ENCODE data around the gene TRAM2. TPM values are rescaled to one million over a fixed set of nuclear protein-coding genes. Genes with fewer than 3 reads are reported as not detected.

The TRAM2 gene
- total RNA-seq, 1 donor from 2014 or later = 9.9 TPM

DNA sequence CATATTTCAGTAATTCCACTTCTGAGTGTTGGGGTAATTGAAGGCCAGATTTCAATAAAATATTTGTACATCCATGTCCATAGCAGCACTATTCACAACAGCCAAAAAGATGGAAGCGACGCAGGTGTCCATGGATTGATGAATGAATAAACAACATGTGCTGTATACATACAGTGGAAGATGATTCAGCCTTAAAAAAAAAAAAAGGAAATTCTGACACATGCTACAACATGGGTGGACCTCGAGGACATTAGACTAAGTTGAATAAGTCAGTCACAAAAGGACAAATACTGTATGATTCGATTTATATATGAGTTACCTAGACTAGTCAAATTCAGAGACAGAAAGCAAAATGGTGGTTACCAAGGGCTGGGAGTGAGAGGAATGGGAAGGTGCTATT, 57.2 kb downstream of the TRAM2 start:
- POLR2A ChIA-PET = no interaction called here
- ATAC-seq (ENCODE audit: low read depth) (no peak), DNase-seq (no peak)
- peaks cover 43% of the 10 kb centered on the region for H3K36me3 Mint-ChIP-seq (ENCODE audit: low read depth)
- no peaks in the 10 kb centered on the region for H3K9me3 Mint-ChIP-seq
- no peaks in the 10 kb centered on the region for H3K27me3 Mint-ChIP-seq
- no peak overlapping the region for H3K4me3 Mint-ChIP-seq
- peaks cover 4% of the 10 kb centered on the region for H3K4me1 Mint-ChIP-seq
- intact Hi-C loops (cut with micrococcal nuclease) = no loop called here
- TF ChIP-seq, protein P1, sequence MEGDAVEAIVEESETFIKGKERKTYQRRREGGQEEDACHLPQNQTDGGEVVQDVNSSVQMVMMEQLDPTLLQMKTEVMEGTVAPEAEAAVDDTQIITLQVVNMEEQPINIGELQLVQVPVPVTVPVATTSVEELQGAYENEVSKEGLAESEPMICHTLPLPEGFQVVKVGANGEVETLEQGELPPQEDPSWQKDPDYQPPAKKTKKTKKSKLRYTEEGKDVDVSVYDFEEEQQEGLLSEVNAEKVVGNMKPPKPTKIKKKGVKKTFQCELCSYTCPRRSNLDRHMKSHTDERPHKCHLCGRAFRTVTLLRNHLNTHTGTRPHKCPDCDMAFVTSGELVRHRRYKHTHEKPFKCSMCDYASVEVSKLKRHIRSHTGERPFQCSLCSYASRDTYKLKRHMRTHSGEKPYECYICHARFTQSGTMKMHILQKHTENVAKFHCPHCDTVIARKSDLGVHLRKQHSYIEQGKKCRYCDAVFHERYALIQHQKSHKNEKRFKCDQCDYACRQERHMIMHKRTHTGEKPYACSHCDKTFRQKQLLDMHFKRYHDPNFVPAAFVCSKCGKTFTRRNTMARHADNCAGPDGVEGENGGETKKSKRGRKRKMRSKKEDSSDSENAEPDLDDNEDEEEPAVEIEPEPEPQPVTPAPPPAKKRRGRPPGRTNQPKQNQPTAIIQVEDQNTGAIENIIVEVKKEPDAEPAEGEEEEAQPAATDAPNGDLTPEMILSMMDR (IDR thresholded peaks at IDR 0.05) = no peak
- H3K27ac Mint-ChIP-seq = no peak overlapping the region
- CTCF ChIA-PET = no interaction called here

GRCh38 chr6:52518279-52518945, 58.4 kb downstream of the TRAM2 start:
- ATAC-seq (ENCODE audit: low read depth) = no peak
- intact Hi-C loops (cut with micrococcal nuclease) = no loop called here

DNA sequence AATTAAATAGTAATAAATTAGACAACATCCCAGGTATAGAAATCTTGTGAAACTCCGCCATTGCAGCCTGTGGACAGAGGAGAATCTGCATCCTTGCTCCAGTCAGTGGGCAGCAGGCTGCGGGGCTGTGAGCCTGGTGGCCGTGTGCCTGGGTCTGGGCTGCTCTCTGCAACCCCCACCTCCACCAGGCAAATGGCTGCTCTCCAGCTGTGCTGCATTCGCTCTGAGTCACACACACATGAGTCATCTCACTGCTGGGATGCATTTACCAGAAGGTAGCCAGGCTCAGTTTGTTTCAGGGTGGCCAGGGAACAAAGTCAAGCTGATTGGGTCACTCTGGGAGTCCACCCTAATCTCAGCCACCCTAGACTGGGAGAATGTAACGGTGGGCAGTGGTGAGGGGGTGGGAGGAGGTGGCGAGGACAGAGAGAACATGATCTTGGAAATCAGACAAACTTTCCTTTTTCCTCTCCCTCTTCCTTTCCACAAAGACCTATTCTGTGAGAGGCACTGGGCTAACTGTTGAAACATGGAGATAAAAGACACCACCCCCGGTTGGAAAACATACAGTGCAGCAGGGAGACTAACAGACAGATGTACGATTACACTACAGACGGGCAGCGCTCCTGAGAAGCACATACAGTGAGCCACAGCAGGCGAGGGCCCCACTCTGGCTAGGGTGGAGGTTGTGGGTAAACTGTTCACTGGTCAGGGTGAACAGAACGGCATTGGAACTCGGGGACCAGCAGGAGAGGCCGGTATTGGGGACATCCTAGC, 59.2 kb downstream of the TRAM2 start:
- no peak for DNase-seq
- TF ChIP-seq, protein P1 (IDR thresholded peaks at IDR 0.05) = no peak
- no peak overlapping the region for H3K4me3 Mint-ChIP-seq
- ChIA-PET CTCF (no interaction called here), POLR2A (no interaction called here)
- ATAC-seq (ENCODE audit: low read depth) = peak; percentile 68
- peaks cover 59% of the 10 kb centered on the region for H3K36me3 Mint-ChIP-seq (ENCODE audit: low read depth)
- H3K27ac Mint-ChIP-seq = peak overlapping the region; percentile 19
- H3K27me3 Mint-ChIP-seq = no peaks in the 10 kb centered on the region
- H3K4me1 Mint-ChIP-seq = peaks cover 3% of the 10 kb centered on the region
- no peaks in the 10 kb centered on the region for H3K9me3 Mint-ChIP-seq
- intact Hi-C loops (cut with micrococcal nuclease) = no loop called here

More at GRCh38 chr6:52518279-52518945, 58.4 kb downstream of the TRAM2 start:
- TF ChIP-seq, protein P1 (IDR thresholded peaks at IDR 0.05) = no peak
- ChIA-PET CTCF (no interaction called here), POLR2A (no interaction called here)
- no peaks in the 10 kb centered on the region for H3K9me3 Mint-ChIP-seq
- H3K27ac Mint-ChIP-seq = no peak overlapping the region
- H3K27me3 Mint-ChIP-seq = no peaks in the 10 kb centered on the region
- H3K4me3 Mint-ChIP-seq = no peak overlapping the region
- peaks cover 4% of the 10 kb centered on the region for H3K4me1 Mint-ChIP-seq
- DNase-seq = no peak
- peaks cover 54% of the 10 kb centered on the region for H3K36me3 Mint-ChIP-seq (ENCODE audit: low read depth)

DNA sequence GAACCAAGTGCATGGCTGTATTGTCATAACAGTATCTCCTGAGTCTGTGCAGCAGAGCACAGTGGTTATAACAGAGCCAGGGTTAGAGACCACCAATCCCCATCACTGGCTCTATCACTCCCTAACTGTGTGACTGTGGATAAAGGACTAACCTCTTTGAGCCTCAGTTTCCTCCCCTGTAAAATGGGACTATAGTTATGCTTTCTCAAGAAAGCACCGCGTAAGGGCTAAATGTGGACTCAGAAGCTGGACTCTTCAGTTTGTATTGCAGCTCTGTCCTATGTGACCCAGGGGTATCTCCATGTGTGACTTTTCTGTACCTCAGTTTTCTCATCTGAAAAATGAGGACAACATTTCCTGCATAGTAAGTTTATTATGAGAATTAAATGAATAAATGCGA, 59.9 kb downstream of the TRAM2 start:
- H3K27ac Mint-ChIP-seq = no peak overlapping the region
- ATAC-seq (ENCODE audit: low read depth) (no peak), DNase-seq (no peak)
- H3K36me3 Mint-ChIP-seq (ENCODE audit: low read depth) = peaks cover 65% of the 10 kb centered on the region
- no peak overlapping the region for H3K4me3 Mint-ChIP-seq
- intact Hi-C loops (cut with micrococcal nuclease) = no loop called here
- ChIA-PET CTCF (no interaction called here), POLR2A (no interaction called here)
- no peaks in the 10 kb centered on the region for H3K27me3 Mint-ChIP-seq
- TF ChIP-seq, protein P1 (IDR thresholded peaks at IDR 0.05) = no peak
- H3K9me3 Mint-ChIP-seq = no peaks in the 10 kb centered on the region
- H3K4me1 Mint-ChIP-seq = peaks cover 3% of the 10 kb centered on the region

- Mint-ChIP-seq H3K4me1 (peaks cover 3% of the 10 kb centered on the region), H3K27me3 (no peaks in the 10 kb centered on the region), H3K9me3 (no peaks in the 10 kb centered on the region), H3K36me3 (ENCODE audit: low read depth) (peaks cover 71% of the 10 kb centered on the region), H3K4me3 (no peak overlapping the region), H3K27ac (no peak overlapping the region)
- TF ChIP-seq, protein P1 (IDR thresholded peaks at IDR 0.05) = no peak
- POLR2A ChIA-PET = no interaction called here
- no peak for DNase-seq
- ATAC-seq (ENCODE audit: low read depth) = no peak
- CTCF ChIA-PET = no interaction called here
- intact Hi-C loops (cut with micrococcal nuclease) = no loop called here
Observed at GRCh38 chr6:52516269-52516668, 60.6 kb downstream of the TRAM2 start.
